Panc1 (cell line): ENCODE data around the gene SLC44A1.

ENCODE experiments used
- POLR2AphosphoS5 ChIP-seq: IDR thresholded peaks from 2 replicates; pipeline ENCODE4 v1.6.1; 2012; ENCODE audit warnings: mild to moderate bottlenecking, low read depth, low read length, moderate library complexity
- SIN3A ChIP-seq: IDR thresholded peaks from 2 replicates; pipeline ENCODE4 v1.6.1; 2012; ENCODE audit warnings: low read depth, mild to moderate bottlenecking, low read length, moderate library complexity, borderline replicate concordance; ENCODE audit not compliant: insufficient read depth
- TCF7L2 ChIP-seq: IDR thresholded peaks from 2 replicates; pipeline ENCODE4 v1.6.1; 2011; ENCODE audit warnings: mild to moderate bottlenecking, low read depth, low read length, inconsistent platforms
- TF ChIP-seq, protein P1 (sequence below): fragments of 450-650 bp; IDR thresholded peaks from 2 replicates; pipeline ENCODE4 v1.5.1; 2017; ENCODE audit warnings: mild to moderate bottlenecking

DNA sequence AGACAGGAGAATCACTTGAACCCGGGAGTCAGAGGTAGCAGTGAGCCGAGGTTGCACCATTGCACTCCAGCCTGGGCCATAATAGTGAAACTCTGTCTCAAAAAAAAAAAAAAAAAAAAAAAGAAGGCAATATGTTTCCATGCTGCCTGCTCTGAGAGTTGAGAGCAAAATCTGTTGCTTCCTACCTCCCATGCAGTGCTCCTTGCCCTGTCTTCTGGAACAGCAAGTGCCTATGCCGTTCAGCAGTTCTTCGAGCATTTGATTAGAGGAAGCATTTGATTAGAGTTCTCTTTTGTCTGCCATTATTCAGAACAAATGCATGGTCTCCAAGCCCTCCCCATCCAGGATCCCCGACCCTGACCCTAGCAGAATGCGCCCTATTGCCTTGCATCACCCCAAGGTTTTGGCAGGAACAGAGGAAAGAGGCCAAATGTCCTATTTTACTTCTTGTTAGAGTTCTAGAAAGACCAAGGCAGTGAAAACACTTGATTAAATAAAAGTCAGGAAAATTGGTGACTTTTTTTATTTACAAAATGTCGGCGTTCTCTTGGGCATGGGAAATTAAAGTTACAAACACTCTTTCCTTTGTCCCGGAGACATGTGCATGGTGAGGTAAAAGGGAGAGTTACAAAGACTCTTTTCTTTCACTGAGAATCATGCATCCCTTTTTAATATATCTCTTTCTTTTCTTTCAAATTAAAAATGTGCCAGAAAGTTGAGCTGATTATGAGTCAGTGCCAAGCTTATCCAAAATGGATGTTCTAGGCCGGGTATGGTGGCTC lies 175.6 kb downstream of the SLC44A1 start:
- TF ChIP-seq, protein P1, sequence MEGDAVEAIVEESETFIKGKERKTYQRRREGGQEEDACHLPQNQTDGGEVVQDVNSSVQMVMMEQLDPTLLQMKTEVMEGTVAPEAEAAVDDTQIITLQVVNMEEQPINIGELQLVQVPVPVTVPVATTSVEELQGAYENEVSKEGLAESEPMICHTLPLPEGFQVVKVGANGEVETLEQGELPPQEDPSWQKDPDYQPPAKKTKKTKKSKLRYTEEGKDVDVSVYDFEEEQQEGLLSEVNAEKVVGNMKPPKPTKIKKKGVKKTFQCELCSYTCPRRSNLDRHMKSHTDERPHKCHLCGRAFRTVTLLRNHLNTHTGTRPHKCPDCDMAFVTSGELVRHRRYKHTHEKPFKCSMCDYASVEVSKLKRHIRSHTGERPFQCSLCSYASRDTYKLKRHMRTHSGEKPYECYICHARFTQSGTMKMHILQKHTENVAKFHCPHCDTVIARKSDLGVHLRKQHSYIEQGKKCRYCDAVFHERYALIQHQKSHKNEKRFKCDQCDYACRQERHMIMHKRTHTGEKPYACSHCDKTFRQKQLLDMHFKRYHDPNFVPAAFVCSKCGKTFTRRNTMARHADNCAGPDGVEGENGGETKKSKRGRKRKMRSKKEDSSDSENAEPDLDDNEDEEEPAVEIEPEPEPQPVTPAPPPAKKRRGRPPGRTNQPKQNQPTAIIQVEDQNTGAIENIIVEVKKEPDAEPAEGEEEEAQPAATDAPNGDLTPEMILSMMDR = no peak
- no peak for TF ChIP-seq POLR2AphosphoS5
- TF ChIP-seq TCF7L2 = no peak
- no peak for TF ChIP-seq SIN3A
